ENCODE data around the gene TECPR2.

The TECPR2 gene

DNA sequence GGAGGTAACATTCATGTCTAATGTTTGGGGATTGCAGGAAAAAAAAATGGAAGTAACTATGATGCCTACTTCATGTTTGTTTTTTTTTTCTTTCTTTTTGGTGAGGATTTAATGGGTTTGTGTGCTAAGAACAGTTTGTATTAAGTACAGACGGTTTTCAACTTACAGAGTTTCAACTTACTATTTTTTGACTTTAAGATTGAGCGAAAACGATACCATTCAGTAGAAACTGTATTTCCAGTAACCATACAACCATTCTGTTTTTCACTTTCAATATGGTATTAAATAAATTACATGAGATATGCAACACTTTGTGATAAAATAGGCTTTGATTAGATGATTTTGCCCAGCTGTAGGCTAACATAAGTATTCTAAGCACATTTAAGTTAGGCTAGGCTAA lies 10.4 kb downstream of the TECPR2 start:
- no peak for DNase-seq (ENCODE audit: low read depth)

DNA sequence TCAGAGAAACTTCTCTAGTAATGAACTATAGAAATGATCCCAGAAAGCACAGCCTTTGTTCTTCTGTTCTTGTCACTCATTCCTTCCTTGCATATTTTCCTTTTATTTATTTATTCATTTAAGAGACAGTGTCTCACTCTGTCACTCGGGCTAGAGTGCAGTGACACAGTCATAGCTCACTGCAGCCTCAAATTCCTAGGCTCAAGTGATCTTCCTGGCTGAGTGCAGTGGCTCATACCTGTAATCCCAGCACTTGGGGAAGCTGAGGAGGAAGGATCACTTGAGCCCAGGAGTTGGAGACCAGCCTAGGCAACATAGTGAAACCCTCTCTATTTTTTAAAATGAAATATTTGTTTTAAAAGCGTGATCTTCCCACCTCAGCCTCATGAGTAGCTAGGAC lies 11.5 kb downstream of the TECPR2 start:
- DNase-seq (ENCODE audit: low read depth): peak; percentile 18

DNA sequence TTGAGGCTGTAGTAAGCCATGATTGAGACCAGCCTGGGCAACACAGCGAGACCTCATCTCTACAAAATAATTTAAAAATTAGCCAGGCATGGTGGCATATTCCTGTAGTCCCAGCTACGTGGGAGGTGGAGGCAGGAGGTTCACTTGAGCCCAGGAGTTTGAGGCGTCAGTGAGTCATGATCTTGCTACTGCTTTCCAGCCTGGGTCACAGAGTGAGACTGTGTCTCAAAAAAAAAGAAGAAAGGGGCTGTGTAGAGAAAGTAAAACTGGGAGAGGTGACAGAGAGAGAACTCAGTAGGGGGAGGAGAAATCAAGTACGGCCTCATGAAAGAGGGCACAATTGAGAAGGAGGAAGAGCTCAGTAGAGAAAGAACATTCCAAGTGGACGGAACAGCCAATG lies 12.4 kb downstream of the TECPR2 start:
- DNase-seq (ENCODE audit: low read depth): no peak

DNA sequence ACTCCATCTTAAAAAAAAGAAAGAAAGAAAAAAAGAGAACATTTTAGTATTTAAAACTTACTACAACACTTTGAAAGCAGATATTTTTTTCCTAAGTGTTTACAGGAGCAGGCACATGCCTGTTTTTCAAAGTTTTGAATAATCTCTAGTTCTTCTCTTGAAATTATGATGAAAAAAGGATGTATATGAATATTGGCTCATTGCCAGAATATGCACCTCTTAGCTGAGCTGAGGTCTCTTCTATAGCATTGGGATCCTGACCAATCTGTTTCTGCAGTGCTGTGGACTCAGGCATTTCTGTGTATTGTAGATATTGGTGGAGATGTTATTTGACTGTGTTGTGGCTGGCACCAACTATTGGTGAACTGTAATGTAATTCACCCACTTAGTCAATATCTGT lies 15.0 kb downstream of the TECPR2 start:
- DNase-seq (ENCODE audit: low read depth): no peak

DNA sequence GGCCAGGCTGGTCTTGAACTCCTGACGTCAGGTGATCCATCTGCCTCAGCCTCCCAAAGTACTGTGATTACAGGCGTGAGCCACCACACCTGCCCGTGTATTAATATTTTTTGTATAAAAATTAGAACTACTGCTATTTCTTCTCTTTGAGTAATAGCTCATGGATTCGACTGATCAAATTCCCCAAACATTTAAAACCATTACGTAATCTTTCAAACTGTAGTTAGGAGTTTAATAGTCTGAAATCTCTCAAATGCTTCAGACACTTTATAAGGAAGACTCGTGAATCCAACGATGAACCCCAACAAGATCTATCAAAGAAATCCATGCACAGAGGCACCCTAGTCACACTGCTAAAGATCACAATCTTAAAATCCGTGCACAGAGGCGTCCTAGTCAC lies 16.1 kb downstream of the TECPR2 start:
- no peak for DNase-seq (ENCODE audit: low read depth)

DNA sequence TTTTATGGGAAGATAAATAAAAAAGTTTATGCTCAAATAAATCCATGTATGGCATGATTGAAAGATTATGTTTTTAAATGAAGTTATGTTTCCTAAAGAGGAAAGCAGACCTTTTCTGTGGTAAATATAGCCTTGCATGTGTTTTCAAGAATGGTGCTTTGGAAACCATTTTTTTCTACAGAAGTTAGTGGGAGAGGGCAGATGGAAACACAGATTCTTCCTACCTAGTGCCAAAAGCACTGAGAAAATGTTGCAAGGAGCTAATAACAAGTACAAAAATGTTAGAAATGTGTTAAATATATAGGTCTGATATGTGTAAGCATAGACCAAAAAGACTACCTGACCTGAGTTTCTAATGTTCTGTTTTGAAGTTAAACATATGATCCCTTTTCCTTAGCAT lies 24.3 kb downstream of the TECPR2 start:
- DNase-seq (ENCODE audit: low read depth): no peak

DNA sequence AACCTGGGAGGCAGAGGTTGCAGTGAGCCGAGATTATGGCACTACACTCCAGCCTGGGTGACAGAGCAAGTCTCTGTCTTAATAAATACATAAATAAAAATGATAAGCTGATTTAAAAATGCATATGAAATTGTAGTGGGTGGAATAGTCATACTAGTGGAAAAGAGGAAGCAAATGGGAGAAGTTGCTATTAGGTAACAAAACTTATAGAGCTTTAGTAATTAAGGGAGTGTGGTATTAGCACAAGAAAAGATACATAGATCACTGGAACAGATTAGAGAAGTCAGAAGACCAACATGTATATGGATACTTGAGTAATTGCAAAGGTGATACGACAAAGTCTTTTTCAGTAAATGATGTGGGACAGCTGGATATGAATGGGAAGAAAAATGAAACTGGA lies 26.5 kb downstream of the TECPR2 start:
- DNase-seq (ENCODE audit: low read depth): no peak

DNA sequence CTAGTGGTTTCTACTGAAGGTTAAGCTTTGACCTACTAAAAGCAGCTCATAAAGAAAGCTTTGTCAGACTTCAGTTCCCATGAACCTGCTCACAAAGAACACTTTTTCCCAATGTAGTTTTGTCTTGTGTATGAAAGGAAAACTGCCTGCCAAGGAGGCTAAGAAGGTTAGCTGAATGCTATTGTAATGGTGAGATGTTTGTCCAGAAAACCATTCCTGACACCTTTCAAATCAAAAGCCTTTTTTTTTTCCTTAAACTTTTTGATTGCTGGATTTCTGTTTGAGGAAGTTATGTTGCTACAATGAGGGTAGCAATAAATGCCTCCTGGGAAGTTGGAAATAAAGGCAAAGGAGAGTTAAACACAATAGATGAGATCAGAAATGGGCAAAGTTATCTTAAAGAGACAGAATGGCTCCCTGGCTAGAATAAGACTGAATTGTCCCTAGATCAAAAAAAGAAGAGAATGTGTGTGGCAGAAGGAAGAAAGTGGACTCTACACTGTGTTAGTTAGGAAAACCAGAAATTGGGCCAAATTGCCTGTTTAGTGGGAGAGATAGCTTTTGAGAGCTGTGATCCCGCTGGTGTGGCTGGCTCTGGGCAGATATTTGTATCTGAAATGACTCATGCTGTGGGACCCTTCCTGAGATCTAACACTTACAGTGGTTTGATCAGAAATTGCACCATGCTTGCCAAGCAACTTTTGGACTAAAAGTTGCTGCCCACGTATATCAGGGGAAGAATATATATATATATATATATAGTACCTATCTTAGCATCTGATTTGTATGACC lies 27.5 kb downstream of the TECPR2 start:
- peak; percentile 22 for DNase-seq (ENCODE audit: low read depth)

DNA sequence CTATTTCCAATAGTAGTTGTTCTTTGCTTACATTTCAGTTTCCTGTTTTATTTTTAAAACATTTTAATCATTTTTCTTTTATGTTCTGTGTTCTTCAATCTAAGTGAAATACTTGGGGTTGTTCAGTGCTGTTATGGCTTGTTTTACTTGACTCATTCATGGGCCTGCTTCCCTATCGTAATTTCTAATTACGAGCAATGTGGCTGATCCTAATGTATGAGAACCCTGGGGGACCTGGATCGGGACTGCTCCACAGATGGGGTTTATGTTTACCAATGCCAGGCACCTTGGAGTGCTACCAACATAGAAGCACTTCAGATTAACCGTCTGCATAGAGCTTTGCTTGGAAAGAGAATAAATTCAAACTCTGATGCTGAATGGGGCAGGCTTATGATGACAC lies 29.8 kb downstream of the TECPR2 start:
- peak; percentile 70 for DNase-seq (ENCODE audit: low read depth)

DNA sequence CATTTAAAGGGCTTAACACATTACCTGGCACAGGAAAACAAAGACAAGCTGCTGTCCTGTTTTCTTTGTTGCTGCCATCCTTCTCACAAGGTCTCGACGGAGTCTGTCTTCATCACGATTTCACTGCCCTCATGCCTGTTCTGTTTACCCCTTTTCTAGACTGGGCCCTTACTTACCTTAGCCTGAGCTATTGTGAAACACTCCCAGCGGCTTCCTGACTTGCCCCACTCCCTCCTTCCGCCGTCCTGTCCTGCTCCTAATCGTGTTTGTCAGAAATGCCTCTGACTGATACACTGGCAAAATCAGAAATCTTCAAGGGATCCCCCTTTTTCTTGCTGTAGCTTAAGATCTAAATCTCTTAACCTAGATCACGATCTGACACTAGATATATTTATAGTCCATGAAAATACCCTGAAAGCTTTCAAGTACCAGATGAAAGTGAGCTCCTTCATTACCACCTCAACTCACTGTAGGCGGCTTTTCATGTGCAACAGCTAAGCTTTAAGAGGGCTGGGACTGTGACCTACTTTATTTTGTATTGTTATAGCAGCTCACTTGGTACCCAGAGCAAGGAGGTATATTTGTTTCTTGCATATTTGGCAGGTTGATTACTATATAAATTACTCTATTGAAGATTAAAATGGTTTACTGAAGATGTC lies 32.1 kb downstream of the TECPR2 start:
- no peak for DNase-seq (ENCODE audit: low read depth)

DNA sequence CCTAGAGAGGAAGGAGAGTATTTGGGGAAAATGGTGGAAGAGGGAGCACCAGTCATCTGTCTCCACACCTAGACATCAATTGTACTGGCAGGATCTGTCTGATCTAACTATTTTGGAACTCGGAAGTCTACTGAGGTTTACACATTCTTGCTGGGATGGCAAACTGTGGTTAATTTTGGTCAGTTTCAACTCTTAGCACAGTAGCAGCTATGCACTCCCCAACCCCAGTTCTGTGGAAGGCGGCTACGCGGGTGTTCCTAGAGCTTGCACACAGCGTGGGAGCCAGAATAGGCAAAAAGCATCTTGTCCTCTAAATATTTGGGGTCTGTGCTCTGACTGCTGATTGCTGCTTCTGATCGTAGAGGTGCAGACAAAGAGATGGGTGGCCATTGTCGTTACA lies 33.8 kb downstream of the TECPR2 start:
- DNase-seq (ENCODE audit: low read depth): peak; percentile 73

DNA sequence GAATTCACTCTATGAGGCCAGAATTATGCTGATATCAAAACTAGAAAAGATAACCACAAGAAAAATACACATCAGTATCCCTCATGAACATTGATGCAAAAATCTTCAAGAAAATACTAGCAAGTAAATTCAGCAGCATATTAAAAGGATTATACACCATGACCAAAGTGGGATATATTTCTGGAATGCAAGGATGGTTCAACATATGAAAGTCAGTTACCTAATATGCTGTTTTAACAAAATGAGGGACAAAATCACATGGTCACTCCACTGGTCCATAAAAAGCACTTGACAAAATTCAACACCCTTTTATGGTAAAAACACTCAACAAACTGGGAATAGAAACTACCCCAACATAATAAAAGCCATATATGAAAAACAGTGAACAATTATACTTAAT lies 40.3 kb downstream of the TECPR2 start:
- DNase-seq (ENCODE audit: low read depth): no peak

DNA sequence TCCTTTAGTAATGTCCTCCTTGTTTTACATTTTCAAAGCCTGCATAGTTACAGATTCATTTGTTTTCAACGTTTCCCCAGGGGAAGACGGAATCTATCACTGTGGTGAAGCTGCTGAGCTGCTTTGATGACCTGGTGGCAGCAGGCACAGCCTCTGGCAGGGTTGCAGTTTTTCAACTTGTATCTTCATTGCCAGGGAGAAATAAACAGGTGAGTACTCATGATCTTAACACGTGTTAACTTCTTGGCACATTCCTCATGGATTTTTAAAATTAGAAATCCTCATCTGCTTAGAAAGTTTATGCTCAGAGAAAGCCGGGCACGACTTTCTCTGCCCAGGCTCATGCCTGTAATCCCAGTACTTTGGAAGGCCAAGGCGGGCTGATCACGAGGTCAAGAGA lies 44.5 kb downstream of the TECPR2 start:
- no peak for DNase-seq (ENCODE audit: low read depth)

DNA sequence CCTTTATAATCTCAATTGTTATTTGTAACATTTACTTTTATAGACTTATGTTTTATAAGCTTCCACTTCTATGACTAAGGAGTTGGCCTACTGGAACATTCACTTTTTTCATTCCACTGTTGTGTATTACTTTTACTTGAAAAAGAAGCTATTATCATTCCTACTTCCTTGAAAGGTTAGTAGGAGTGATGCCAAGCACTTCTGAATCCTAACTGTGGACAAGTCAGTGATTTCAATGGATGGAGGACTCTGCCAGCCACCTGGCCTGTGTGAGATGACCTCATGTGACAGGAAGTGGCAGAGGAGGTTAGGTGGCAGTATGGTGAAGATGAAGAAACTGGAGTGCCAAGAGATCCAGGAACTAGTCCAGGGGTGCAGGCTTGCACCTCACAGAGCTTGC lies 46.0 kb downstream of the TECPR2 start:
- DNase-seq (ENCODE audit: low read depth): no peak

DNA sequence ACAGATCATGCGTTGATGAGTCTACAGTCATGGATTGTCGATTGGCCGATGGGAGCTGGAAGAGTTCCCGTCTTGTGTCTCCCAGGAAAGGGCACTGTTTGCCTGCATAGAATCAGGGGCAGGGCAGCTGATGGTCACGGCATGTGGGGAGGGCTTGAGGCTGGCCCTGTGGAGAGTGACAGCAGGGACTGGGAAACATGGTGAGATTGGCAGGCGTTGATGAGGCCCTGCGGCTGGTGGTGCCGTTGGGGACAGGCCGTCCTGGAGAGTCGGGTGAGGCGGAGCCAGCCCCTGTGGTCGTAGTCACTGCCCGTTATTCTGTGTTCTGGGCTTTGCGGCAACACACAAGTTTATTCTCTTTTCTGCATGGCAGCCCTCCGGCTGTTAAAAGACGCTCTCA lies 52.9 kb downstream of the TECPR2 start:
- no peak for DNase-seq (ENCODE audit: low read depth)

DNA sequence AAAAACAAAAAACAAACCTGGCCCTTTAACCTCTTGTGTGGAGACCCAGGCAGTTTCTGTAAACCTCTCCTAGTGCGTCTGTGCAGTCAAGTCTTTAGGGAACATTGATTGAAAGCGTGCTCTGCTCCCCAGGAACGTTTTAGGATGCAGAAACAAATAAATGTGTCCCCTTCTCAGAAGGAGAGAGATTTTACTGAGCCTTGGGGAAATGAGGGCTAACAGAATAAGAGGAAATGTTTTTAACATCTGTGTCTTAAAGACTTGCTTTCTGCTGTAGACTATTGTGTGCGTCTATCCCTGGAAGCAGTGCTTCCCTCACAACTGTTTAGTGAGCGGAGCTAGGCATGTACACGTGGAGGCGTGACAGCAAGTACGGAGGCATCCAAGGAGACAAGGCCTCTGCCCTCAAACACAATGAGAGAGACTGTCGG lies 54.3 kb downstream of the TECPR2 start:
- DNase-seq (ENCODE audit: low read depth): no peak

DNA sequence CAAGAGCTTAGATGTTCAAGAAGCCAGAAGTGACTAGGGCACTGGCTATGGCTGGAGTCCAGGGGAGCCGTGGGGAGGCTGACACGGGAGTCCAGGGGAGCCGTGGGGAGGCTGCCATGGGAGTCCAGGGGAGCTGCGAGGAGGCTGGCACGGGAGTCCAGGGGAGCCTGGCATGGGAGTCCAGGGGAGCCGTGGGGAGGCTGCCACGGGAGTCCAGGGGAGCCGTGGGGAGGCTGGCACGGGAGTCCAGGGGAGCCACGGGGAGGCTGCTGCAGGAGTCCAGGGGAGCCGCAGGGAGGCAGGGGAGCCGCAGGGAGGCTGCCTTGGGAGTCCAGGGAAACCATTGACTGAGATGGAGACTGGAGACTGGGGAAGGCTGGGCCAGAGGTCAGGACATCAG lies 54.9 kb downstream of the TECPR2 start:
- no peak for DNase-seq (ENCODE audit: low read depth)

DNA sequence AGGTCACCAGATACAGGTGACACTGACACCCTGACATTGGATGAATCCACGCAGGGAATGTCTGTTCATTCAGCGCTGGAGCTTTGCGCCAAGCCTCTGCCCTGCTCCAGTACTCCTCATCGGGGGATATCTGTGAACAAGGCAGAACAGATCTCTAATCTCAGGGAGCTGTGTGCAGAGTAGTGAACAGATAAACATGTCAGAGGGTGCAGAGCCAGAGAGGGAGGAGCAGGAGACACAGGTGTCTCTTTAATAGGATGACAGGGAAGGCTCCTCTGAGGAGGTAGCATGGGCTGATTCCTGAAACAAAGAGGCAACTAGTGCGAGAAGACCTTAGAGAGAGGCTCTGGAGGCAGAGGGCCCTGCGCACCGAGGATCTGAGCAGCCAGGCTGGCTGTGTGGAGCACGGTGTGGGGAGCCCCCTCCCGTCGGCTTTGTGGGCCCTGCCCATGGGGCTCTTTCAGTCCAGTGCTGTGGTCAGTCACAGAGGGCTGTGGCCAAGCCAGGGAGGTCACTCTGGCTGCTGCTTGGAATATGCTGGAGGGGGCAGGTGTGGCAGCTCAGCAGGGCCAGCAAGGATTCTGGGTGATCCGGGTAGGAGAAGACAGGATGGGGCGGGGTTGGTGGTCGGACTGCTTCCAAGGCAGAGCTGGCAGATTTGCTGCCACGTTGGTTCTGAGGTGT lies 55.6 kb downstream of the TECPR2 start:
- no peak for DNase-seq (ENCODE audit: low read depth)

DNA sequence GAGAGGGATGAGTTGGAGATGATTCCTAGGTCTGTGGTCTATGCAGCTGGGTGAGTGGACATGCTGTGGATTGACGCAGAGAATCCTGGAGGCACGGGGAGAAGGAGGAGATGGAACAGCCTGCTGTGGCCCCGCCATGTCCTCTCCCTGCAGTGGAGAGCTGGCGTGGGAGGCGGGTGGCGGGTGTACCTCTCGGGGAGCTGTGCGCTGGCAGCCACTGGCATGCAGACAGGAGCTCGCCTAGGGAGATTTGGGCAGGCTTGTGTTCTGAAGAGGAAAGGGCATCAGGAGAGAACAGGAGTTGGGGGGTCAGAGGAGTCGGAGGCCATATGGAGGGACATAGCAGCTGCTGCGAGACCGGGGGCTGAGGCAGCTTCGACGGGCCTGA lies 56.1 kb downstream of the TECPR2 start:
- DNase-seq (ENCODE audit: low read depth): no peak

DNA sequence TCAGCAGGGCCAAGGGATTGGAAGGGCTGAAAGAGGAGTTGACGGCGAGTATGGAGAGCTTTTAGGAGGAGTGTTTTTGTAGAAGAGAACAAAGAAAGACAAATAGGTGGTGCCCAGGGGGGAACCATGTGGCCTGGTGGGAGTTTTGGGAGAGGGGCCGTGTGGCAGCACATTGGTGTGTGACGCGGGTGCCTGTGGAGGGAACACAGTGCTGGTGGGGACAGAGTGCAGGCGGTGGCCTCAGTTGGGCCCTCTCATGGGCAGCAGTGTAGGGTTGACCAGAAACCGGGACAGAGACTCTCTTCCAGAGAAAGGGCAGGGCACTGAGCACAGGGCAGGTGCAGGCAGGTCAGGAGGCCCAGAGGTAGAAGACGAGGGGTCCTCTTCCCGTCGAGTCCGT lies 56.5 kb downstream of the TECPR2 start:
- DNase-seq (ENCODE audit: low read depth): no peak

DNA sequence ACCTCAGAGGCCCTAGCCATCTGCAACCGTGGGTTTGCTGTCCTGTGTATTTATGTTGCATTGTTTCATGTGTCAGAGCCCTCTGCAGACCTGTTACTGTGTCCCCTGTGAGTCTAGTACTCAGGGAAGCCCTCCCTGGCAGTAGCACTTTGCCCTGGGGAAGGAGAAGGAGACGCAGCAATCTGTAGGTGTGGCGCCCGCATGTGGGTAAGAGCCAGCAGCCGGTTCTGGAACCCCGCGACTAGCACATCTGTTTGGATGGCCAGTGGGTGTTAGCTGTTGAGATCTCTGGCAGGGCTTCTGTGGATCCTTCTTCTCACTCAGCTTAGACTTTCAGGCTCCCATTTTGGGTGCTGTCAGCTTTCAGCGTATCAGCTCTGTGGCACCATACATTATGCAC lies 57.0 kb downstream of the TECPR2 start:
- DNase-seq (ENCODE audit: low read depth): no peak

DNA sequence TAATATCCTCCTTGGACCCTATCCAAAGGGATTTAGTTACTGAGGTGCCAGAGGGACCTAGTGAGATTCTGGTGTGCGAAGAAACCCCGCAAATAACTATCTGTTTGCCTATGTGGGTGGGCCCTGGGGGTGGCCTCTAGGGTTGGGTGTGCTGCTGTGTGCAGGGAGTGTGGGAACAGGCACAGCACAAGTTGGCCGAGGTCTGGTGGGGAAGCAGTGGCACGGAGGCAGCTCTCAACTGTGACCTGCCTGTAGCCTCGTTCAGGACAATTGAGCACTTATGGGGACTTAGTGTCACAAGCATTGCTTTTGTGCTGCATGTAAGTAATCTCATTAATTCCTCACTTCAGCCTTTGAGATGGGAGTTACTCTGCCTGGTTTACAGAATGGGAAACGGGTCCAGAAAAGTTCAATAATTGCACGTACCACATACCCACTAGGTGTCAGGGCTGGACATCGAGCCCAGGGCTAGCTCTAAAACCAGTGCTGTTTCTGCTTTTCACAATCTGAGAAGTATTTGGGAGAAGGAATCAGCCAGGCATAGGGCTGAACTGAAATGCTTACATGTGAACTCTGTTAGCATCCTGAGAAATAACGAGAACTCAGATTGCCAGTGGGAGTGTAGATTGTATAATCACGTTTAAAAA lies 58.8 kb downstream of the TECPR2 start:
- no peak for DNase-seq (ENCODE audit: low read depth)

DNA sequence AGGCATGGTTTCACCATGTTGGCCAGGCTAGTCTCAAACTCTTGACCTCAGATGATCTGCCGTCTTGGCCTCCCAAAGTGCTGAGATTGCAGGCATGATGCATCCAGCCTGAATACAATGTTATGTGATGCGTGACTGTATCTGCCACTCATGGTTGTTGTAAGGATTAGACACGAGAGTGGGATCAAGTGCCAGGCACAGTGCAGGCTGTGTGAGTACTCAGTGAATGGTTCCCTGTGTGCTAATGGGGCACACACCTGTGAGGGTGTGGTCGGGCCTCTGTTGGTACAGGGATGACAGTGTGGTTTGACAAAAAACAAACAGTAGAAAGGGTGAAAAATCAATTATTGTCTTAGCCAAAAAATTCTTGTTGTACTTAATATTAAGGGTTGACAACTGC lies 61.8 kb downstream of the TECPR2 start:
- no peak for DNase-seq (ENCODE audit: low read depth)

All from EH (cell line).